Epithelial cell of esophagus (primary cell): ENCODE results near the gene FRMD5.
"Not testable (repeated sequence)": the region's sequence is repeated elsewhere in the genome, so short reads cannot be mapped to it uniquely, and the experiment has no call there.

ENCODE experiments used
- DNase-seq: peaks from one replicate; pipeline ENCODE4 v3.0.0; 2010; ENCODE audit warnings: low read depth
- H3K4me3 ChIP-seq: 2 replicates; pipeline ENCODE4 v1.5.1; 2011; ENCODE audit warnings: mild to moderate bottlenecking, low read length, control low read depth
- CTCF ChIP-seq: IDR thresholded peaks from 2 replicates; pipeline ENCODE4 v1.5.1; 2011; ENCODE audit warnings: low read depth, mild to moderate bottlenecking, low read length, control low read depth, inconsistent platforms; ENCODE audit not compliant: insufficient read depth; ENCODE audit errors: missing control alignments

The FRMD5 gene

GRCh38 chr15:43868406-43868805 is 326.7 kb downstream of the FRMD5 start:
- DNase-seq: no peak
- TF ChIP-seq CTCF: no peak
- H3K4me3 ChIP-seq: no peak overlapping the region

- H3K4me3 ChIP-seq: no peak overlapping the region
Measured at GRCh38 chr15:43867096-43867495, 328.0 kb downstream of the FRMD5 start.

GRCh38 chr15:43866636-43867035 is 328.4 kb downstream of the FRMD5 start:
- not testable (repeated sequence) for H3K4me3 ChIP-seq, DNase-seq

More at GRCh38 chr15:43867096-43867495, 328.0 kb downstream of the FRMD5 start:
- DNase-seq: no peak
- TF ChIP-seq CTCF: no peak

- no peak for DNase-seq
- no peak for TF ChIP-seq CTCF
- no peak overlapping the region for H3K4me3 ChIP-seq
Measured at GRCh38 chr15:43859546-43859945, 335.5 kb downstream of the FRMD5 start.

GRCh38 chr15:43854801-43855200 is 340.3 kb downstream of the FRMD5 start:
- no peak overlapping the region for H3K4me3 ChIP-seq
- no peak for TF ChIP-seq CTCF
- DNase-seq: no peak

GRCh38 chr15:43852607-43853006 is 342.5 kb downstream of the FRMD5 start:
- DNase-seq: no peak
- no peak for TF ChIP-seq CTCF
- no peak overlapping the region for H3K4me3 ChIP-seq

DNA sequence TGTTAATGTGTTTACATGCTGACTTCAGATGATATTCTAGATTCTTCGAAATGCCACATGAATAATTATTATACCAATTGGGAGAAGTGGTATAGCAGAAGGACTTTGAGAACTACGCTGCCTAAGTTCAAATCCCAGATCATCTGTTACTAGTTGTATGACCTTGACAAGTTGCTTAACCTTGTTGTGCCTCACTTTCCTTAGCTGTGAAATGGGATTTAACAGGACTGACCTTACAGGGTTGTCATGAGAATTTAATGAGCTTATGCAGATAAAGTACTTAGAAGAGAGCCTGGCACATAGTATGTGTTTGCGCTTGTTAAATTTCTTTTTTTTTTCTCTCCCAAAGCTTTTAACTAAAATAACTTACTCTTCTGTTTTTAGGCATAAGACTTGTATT is 343.8 kb downstream of the FRMD5 start:
- no peak for DNase-seq
- TF ChIP-seq CTCF: no peak

DNA sequence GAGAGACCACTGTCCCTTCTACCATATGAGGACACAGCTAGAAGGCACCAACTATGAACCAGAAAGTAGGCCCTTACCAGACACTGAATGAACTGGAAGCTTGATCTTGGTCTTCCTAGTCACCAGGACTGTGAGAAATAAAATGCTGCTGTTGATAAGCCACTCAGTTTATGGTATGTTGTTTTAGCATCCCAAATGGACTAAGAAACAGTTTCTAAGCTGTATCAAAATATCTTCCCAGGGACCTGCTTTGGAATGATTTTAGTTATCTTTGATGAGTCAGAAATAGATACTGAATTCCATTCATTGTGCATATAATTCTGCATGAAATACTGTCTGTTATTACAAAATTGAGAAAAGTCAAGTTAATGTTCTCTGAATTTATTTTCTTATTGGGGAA is 349.6 kb downstream of the FRMD5 start:
- no peak overlapping the region for H3K4me3 ChIP-seq
- DNase-seq: no peak
- TF ChIP-seq CTCF: no peak

More for the DNA sequence above, 343.8 kb downstream of the FRMD5 start:
- no peak overlapping the region for H3K4me3 ChIP-seq

GRCh38 chr15:43832485-43832884 is 362.6 kb downstream of the FRMD5 start:
- DNase-seq, H3K4me3 ChIP-seq: not testable (repeated sequence)

DNA sequence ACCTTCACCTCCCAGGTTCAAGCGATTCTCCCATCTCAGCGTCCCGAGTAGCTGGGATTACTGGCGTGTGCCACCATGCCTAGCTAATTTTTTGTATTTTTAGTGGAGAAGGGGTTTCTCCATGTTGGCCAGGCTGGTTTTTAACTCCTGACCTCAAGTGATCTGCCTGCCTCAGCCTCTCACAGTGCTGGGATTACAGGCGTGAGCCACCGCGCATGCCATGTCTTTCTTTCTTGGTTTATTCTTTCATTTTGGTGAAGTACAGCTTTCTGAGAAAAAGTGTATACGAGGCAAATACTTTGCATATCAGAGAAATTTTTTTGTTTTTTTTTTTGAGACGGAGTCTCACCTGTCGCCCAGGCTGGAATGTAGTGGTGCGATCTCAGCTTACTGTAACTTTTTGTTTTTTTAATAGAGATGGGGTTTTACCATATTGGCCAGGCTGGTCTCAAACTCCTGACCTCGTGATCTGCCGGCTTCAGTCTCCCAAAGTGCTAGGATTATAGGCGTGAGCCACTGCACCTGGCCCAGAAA is 363.5 kb downstream of the FRMD5 start:
- DNase-seq, H3K4me3 ChIP-seq: not testable (repeated sequence)

DNA sequence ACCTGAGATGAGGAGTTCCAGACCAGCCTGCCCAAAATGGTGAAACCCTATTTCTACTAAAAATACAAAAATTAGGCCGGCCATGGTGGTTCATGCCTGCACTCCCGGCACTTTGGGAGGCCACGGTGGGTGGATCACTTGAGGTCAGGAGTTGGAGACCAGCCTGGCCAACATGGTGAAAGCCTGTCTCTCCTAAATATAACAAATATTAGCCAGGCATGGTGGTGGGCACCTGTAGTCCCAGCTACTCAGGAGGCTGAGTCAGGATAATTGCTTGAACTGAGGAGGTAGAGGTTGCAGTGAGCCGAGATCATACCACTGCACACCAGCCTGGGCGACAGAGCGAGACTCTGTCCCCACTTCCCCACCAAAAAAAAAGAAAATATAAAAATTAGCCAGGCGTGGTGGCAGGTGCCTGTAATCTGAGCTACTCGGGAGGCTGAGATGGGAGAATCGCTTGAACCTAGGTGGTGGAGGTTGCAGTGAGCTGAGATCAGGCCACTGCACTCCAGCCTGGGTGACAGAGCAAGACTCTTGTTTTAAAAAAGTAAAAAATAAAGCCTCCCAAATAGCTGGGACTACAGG is 364.3 kb downstream of the FRMD5 start:
- H3K4me3 ChIP-seq, DNase-seq: not testable (repeated sequence)
